Spleen (tissue), 11 donors: ENCODE data around the gene RNF31. TPM values are rescaled to one million over a fixed set of nuclear protein-coding genes. Genes with fewer than 3 reads are reported as not detected.

ENCODE experiments used
- DNase-seq: peaks from one replicate; pipeline ENCODE4 v3.0.0-alpha.2; 2020
- H3K27ac ChIP-seq, 8 donors: fragments of 200-600 bp; sonication (generic) in 7 of 8; 1 replicate in 4 of 8; 2 replicates in 4 of 8; pipeline versions ENCODE4 v1.5.0 to v1.8.0; 2016 to 2021; ENCODE audit warnings: inconsistent platforms in 4 of 8, mild to moderate bottlenecking in 4 of 8, moderate library complexity in 1 of 8
- H3K27me3 ChIP-seq, 7 donors: fragments of 200-600 bp; sonication (generic) in 6 of 7; replicated peaks in 1 of 7; 1 replicate in 4 of 7; 2 replicates in 3 of 7; pipeline versions ENCODE4 v1.5.0 to v1.8.0; 2016 to 2021; ENCODE audit warnings: inconsistent platforms in 3 of 7, mild to moderate bottlenecking in 1 of 7
- H3K36me3 ChIP-seq, 6 donors: fragments of 200-600 bp; sonication (generic) in 5 of 6; 1 replicate in 4 of 6; 2 replicates in 2 of 6; pipeline versions ENCODE4 v1.5.0 to v1.8.0; 2016 to 2021; ENCODE audit warnings: inconsistent platforms in 2 of 6
- H3K4me1 ChIP-seq, 6 donors: fragments of 200-600 bp; sonication (generic) in 5 of 6; 1 replicate in 3 of 6; 2 replicates in 3 of 6; pipeline versions ENCODE4 v1.5.0 to v1.8.0; 2016 to 2021; ENCODE audit warnings: inconsistent platforms in 3 of 6
- H3K4me3 ChIP-seq, 8 donors: fragments of 200-600 bp; sonication (generic) in 7 of 8; 1 replicate in 4 of 8; 2 replicates in 4 of 8; pipeline versions ENCODE4 v1.5.0 to v1.8.0; 2016 to 2021; ENCODE audit warnings: inconsistent platforms in 4 of 8, mild to moderate bottlenecking in 4 of 8, moderate library complexity in 2 of 8
- H3K9me3 ChIP-seq, 8 donors: fragments of 200-600 bp; sonication (generic) in 7 of 8; 1 replicate in 4 of 8; 2 replicates in 4 of 8; pipeline versions ENCODE4 v1.5.0 to v1.8.0; 2016 to 2021; ENCODE audit warnings: inconsistent platforms in 4 of 8
- CTCF ChIP-seq, 11 experiments: fragments of 200-600 bp in 7 of 11; fragments of 450-650 bp in 4 of 11; sonication (generic) in 4 of 11; IDR thresholded peaks in 8 of 11; conservative IDR thresholded peaks in 3 of 11; 1 replicate in 7 of 11; 2 replicates in 4 of 11; pipeline versions ENCODE4 v1.4.0 to v1.8.0; 2016 to 2021; ENCODE audit warnings: antibody characterized with exemption in 11 of 11, inconsistent platforms in 4 of 11, mild to moderate bottlenecking in 1 of 11
- POLR2A ChIP-seq, 3 donors: fragments of 450-650 bp; IDR thresholded peaks; one replicate each; pipeline ENCODE4 v1.5.1; 2017; ENCODE audit warnings: antibody characterized with exemption in 3 of 3, mild to moderate bottlenecking in 1 of 3
- POLR2AphosphoS5 ChIP-seq, 3 donors: sonication (generic); formaldehyde crosslinking; IDR thresholded peaks; one replicate each; pipeline ENCODE4 v1.5.1; 2017; ENCODE audit warnings: antibody characterized with exemption in 3 of 3
- WGBS, 5 donors: extraction: QIAGEN DNeasy Blood & Tissue Kit in 3 of 5; methylation state at CpG; one replicate each; pipeline versions ENCODE4 v1.1.5 to v1.1.7; 2013 to 2018; 5-methylcytosine and 5-hydroxymethylcytosine counted together
- intact Hi-C: fragments of 100-400 bp; cut with DNase I; formaldehyde crosslinking; loops from one replicate; pipeline ENCODE4 v1.15.0; 2023; ENCODE audit warnings: low total_unique reads
- microRNA-seq, 3 donors: library from miRNA; unstranded; fragments of <30 nt; microRNA quantifications; one replicate each; pipeline versions ENCODE4 to v1.1.0, GENCODE V29; 2019 to 2020
- polyA plus RNA-seq, 3 donors: library from polyadenylated mRNA; stranded (reverse); fragments of 200-250 nt; gene quantifications; one replicate each; pipeline ENCODE4 v1.2.1, GENCODE V29; 2013
- small RNA-seq, 4 donors: library from RNA; depleted of rRNA; stranded (forward); fragments of <200 nt; gene quantifications; one replicate each; pipeline ENCODE3, GENCODE V24; 2016
- total RNA-seq, 7 donors: library from RNA; depleted of rRNA in 3 of 7; stranded (reverse); fragments of >200 nt in 3 of 7; fragmentation: NEBNext Ultra II Directional in 4 of 7; extraction: Animal tissue kit (Norgen Biotek cat#: 25700) in 4 of 7; gene quantifications; one replicate each; pipeline versions ENCODE4 v1.1.0 to v1.2.1, GENCODE V29; 2016 to 2021
- donor health status: healthy with polysubstance abuse.
- donor health status: DM: no; HTN: no; CAD: no; lungs with moderate emphysema.
- donor health status: DM: no; HTN: no; CAD: no.
- donor health status: Bipolar disorder and iron deficiency.
- donor health status: healthy.
- donor health status: DM: no; HTN: no; CAD: no.
- donor health status: DM: yes; HTN: yes; CAD: no.

Gene RNF31
- total and polyA plus RNA-seq, 10 donors: 56.5 to 148 (median 103) TPM

DNA sequence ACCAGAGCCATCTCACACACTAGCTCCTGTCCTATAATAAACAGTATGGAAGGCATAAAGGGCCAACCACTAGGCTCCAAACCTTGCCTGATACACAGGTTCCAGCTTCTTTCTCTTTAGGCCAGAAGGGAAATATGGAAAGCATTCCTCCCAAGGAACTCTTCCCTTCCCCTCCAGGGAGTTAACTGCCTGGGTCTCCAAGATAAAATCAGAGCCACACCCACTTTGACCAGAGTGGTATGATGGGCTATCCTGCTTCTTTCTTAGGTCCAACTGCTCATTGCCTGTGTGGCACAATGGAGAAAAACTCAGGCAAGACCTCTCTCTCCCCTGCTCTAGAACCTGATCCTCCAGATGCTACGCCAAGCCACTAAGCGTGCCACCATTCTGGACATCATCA lies 60.3 kb downstream of the RNF31 start:
- H3K36me3 ChIP-seq: peaks cover 5 to 91% (median 58%) of the 10 kb centered on the region in 6 donors
- no peaks in the 10 kb centered on the region for H3K9me3 ChIP-seq
- peak overlapping the region in 1 of 8 donors; percentile 40 for H3K27ac ChIP-seq
- intact Hi-C loops: no loop called here
- H3K4me1 ChIP-seq: peaks cover 6 to 56% (median 19%) of the 10 kb centered on the region in 6 donors
- no peak for DNase-seq
- H3K4me3 ChIP-seq: no peak overlapping the region
- H3K27me3 ChIP-seq: no peaks in the 10 kb centered on the region
- TF ChIP-seq POLR2AphosphoS5 (IDR thresholded peaks at IDR 0.05): no peak
- TF ChIP-seq CTCF (IDR thresholded peaks at IDR 0.05 in 8 of 11, conservative IDR thresholded peaks at IDR 0.05 in 3 of 11): no peak
- no peak for TF ChIP-seq POLR2A (IDR thresholded peaks at IDR 0.05)
- 98 to 100% (median 100%) methylated on average over 2 of the region's 2 CpGs for WGBS, 5 donors

Small RNA genes within 50 kb of the gene (microRNA-seq; reads per million reads assigned to microRNA genes)
- gene MIR7703: 0 reads per million in 3 donors

Small RNA genes within 50 kb of the gene (small RNA-seq; reads per million reads assigned to genes)
- gene AL136295.4 (0 reads per million in 4 donors), gene CHMP4A (0 reads per million in 4 donors), gene IPO4 (0 reads per million in 4 donors), gene IRF9 (0 to 0.21 (median 0) reads per million in 4 donors), gene RNA5SP383 (0.08 to 0.23 (median 0.14) reads per million in 4 donors)

Other genes starting within 250 kb of the RNF31 start
Only the 30 nearest of the 31 such genes appear.
- 10 to 100 TPM; 15.5 to 31.8 (median 23.2) TPM for gene DHRS4, start 193.7 kb upstream of the RNF31 start, total RNA-seq
- gene DHRS4, start 193.7 kb upstream of the RNF31 start, polyA plus RNA-seq: 10 to 100 TPM; 31.6 to 59.9 (median 38.5) TPM
- 10 to 100 TPM in 6 of 7 donors, 1 to 10 TPM in 1; 9.2 to 32.5 (median 19.9) TPM for gene DHRS4L2, start 158.6 kb upstream of the RNF31 start, total RNA-seq
- gene DHRS4L2, start 158.6 kb upstream of the RNF31 start, polyA plus RNA-seq: 10 to 100 TPM; 31.3 to 54.4 (median 42.7) TPM
- 1 to 10 TPM in 6 of 7 donors, under 1 TPM in 1; 0.44 to 3.2 (median 1.5) TPM for gene CARMIL3, start 95.5 kb upstream of the RNF31 start, total RNA-seq
- 1 to 10 TPM in 2 of 3 donors, under 1 TPM in 1; 0.39 to 1.8 (median 1.0) TPM for gene CARMIL3, start 95.5 kb upstream of the RNF31 start, polyA plus RNA-seq
- gene CPNE6, start 75.9 kb upstream of the RNF31 start, total RNA-seq: under 1 TPM in 1 of 7 donors, not detected in 6; 0.13 TPM
- gene CPNE6, start 75.9 kb upstream of the RNF31 start, polyA plus RNA-seq: under 1 TPM in 1 of 3 donors, not detected in 2; 0.03 TPM
- gene PCK2, start 53.2 kb upstream of the RNF31 start, total RNA-seq: 10 to 100 TPM; 31.4 to 52.3 (median 34.9) TPM
- gene PCK2, start 53.2 kb upstream of the RNF31 start, polyA plus RNA-seq: 10 to 100 TPM; 25.3 to 35.7 (median 27.9) TPM
- 100 to 1,000 TPM in 2 of 7 donors, 10 to 100 TPM in 5; 73.8 to 110 (median 80.9) TPM for gene DCAF11, start 32.7 kb upstream of the RNF31 start, total RNA-seq
- gene DCAF11, start 32.7 kb upstream of the RNF31 start, polyA plus RNA-seq: 10 to 100 TPM; 28.7 to 42.5 (median 32.4) TPM
- 1 to 10 TPM; 2.0 to 7.8 (median 4.2) TPM for gene NRL, start 32.5 kb upstream of the RNF31 start, total RNA-seq
- 1 to 10 TPM; 2.7 to 4.7 (median 3.7) TPM for gene NRL, start 32.5 kb upstream of the RNF31 start, polyA plus RNA-seq
- gene FITM1, start 16.8 kb upstream of the RNF31 start, total RNA-seq: 10 to 100 TPM in 2 of 7 donors, 1 to 10 TPM in 5; 3.7 to 12.9 (median 9.0) TPM
- 1 to 10 TPM; 4.6 to 9.6 (median 8.3) TPM for gene FITM1, start 16.8 kb upstream of the RNF31 start, polyA plus RNA-seq
- 100 to 1,000 TPM; 157 to 303 (median 247) TPM for gene PSME1, start 11.3 kb upstream of the RNF31 start, total RNA-seq
- gene PSME1, start 11.3 kb upstream of the RNF31 start, polyA plus RNA-seq: 100 to 1,000 TPM; 349 to 441 (median 364) TPM
- 10 to 100 TPM; 17.7 to 27.3 (median 19.9) TPM for gene EMC9, start 5.9 kb upstream of the RNF31 start, total RNA-seq
- gene EMC9, start 5.9 kb upstream of the RNF31 start, polyA plus RNA-seq: 10 to 100 TPM; 25.4 to 50.6 (median 48.5) TPM
- 100 to 1,000 TPM in 5 of 7 donors, 10 to 100 TPM in 2; 80.0 to 295 (median 189) TPM for gene PSME2, start 888 bp upstream of the RNF31 start, total RNA-seq
- 100 to 1,000 TPM; 337 to 509 (median 433) TPM for gene PSME2, start 888 bp upstream of the RNF31 start, polyA plus RNA-seq
- gene IRF9, start 13.8 kb downstream of the RNF31 start, total RNA-seq: 100 to 1,000 TPM; 122 to 265 (median 218) TPM
- gene IRF9, start 13.8 kb downstream of the RNF31 start, polyA plus RNA-seq: 100 to 1,000 TPM in 2 of 3 donors, 10 to 100 TPM in 1; 85.8 to 166 (median 118) TPM
- gene REC8, start 24.6 kb downstream of the RNF31 start, total RNA-seq: 10 to 100 TPM; 23.5 to 51.6 (median 38.0) TPM
- 10 to 100 TPM; 23.6 to 48.0 (median 43.1) TPM for gene REC8, start 24.6 kb downstream of the RNF31 start, polyA plus RNA-seq
- gene IPO4, start 41.3 kb downstream of the RNF31 start, total RNA-seq: 10 to 100 TPM; 20.0 to 49.7 (median 29.9) TPM
- 10 to 100 TPM; 10.0 to 14.7 (median 10.4) TPM for gene IPO4, start 41.3 kb downstream of the RNF31 start, polyA plus RNA-seq
- 10 to 100 TPM; 30.4 to 53.6 (median 37.3) TPM for gene TM9SF1, start 47.9 kb downstream of the RNF31 start, total RNA-seq
- gene TM9SF1, start 47.9 kb downstream of the RNF31 start, polyA plus RNA-seq: 10 to 100 TPM in 1 of 3 donors, 1 to 10 TPM in 2; 4.7 to 12.7 (median 7.9) TPM
- gene TSSK4, start 58.2 kb downstream of the RNF31 start, total RNA-seq: 1 to 10 TPM in 1 of 7 donors, under 1 TPM in 4, not detected in 2; 0.44 to 1.4 (median 0.61) TPM
- gene TSSK4, start 58.2 kb downstream of the RNF31 start, polyA plus RNA-seq: not detected
- gene CHMP4A, start 66.0 kb downstream of the RNF31 start, total RNA-seq: 10 to 100 TPM; 53.3 to 71.7 (median 61.9) TPM
- gene CHMP4A, start 66.0 kb downstream of the RNF31 start, polyA plus RNA-seq: 100 to 1,000 TPM; 106 to 149 (median 132) TPM
- gene MDP1, start 68.6 kb downstream of the RNF31 start, total RNA-seq: 10 to 100 TPM; 11.0 to 25.5 (median 17.6) TPM
- 10 to 100 TPM; 30.2 to 39.6 (median 33.6) TPM for gene MDP1, start 68.6 kb downstream of the RNF31 start, polyA plus RNA-seq
- 100 to 1,000 TPM in 6 of 7 donors, 10 to 100 TPM in 1; 98.6 to 137 (median 122) TPM for gene NEDD8, start 84.9 kb downstream of the RNF31 start, total RNA-seq
- gene NEDD8, start 84.9 kb downstream of the RNF31 start, polyA plus RNA-seq: 100 to 1,000 TPM; 164 to 237 (median 228) TPM
- gene GMPR2, start 85.4 kb downstream of the RNF31 start, total RNA-seq: 10 to 100 TPM; 57.0 to 85.6 (median 82.6) TPM
- 10 to 100 TPM; 42.2 to 57.9 (median 50.3) TPM for gene GMPR2, start 85.4 kb downstream of the RNF31 start, polyA plus RNA-seq
- 100 to 1,000 TPM in 3 of 7 donors, 10 to 100 TPM in 4; 61.8 to 121 (median 99.5) TPM for gene TINF2, start 95.1 kb downstream of the RNF31 start, total RNA-seq
- gene TINF2, start 95.1 kb downstream of the RNF31 start, polyA plus RNA-seq: 10 to 100 TPM; 55.7 to 60.8 (median 57.4) TPM
- gene TGM1, start 115.7 kb downstream of the RNF31 start, total RNA-seq: 1 to 10 TPM; 1.4 to 4.8 (median 2.8) TPM
- gene TGM1, start 115.7 kb downstream of the RNF31 start, polyA plus RNA-seq: 1 to 10 TPM; 1.7 to 3.5 (median 2.3) TPM
- gene RABGGTA, start 124.1 kb downstream of the RNF31 start, total RNA-seq: 10 to 100 TPM; 41.7 to 63.0 (median 48.6) TPM
- gene RABGGTA, start 124.1 kb downstream of the RNF31 start, polyA plus RNA-seq: 10 to 100 TPM; 22.5 to 46.7 (median 41.4) TPM
- gene DHRS1, start 152.3 kb downstream of the RNF31 start, total RNA-seq: 10 to 100 TPM; 29.9 to 56.1 (median 34.0) TPM
- gene DHRS1, start 152.3 kb downstream of the RNF31 start, polyA plus RNA-seq: 10 to 100 TPM; 22.0 to 38.2 (median 30.3) TPM
- gene NOP9, start 152.4 kb downstream of the RNF31 start, total RNA-seq: 10 to 100 TPM; 16.8 to 26.9 (median 22.9) TPM
- 10 to 100 TPM in 1 of 3 donors, 1 to 10 TPM in 2; 4.5 to 12.1 (median 5.2) TPM for gene NOP9, start 152.4 kb downstream of the RNF31 start, polyA plus RNA-seq
- 100 to 1,000 TPM in 2 of 7 donors, 10 to 100 TPM in 5; 54.0 to 145 (median 88.8) TPM for gene CIDEB, start 160.5 kb downstream of the RNF31 start, total RNA-seq
- 10 to 100 TPM; 31.0 to 33.6 (median 31.4) TPM for gene CIDEB, start 160.5 kb downstream of the RNF31 start, polyA plus RNA-seq
- 10 to 100 TPM in 6 of 7 donors, 1 to 10 TPM in 1; 9.2 to 32.3 (median 18.1) TPM for gene LTB4R2, start 162.6 kb downstream of the RNF31 start, total RNA-seq
- 1 to 10 TPM in 2 of 3 donors, under 1 TPM in 1; 0.83 to 4.0 (median 1.3) TPM for gene LTB4R2, start 162.6 kb downstream of the RNF31 start, polyA plus RNA-seq
- 10 to 100 TPM; 20.9 to 50.4 (median 35.8) TPM for gene LTB4R, start 164.0 kb downstream of the RNF31 start, total RNA-seq
- gene LTB4R, start 164.0 kb downstream of the RNF31 start, polyA plus RNA-seq: 10 to 100 TPM; 13.9 to 28.6 (median 28.6) TPM
- 100 to 1,000 TPM in 1 of 7 donors, 10 to 100 TPM in 6; 34.4 to 114 (median 68.7) TPM for gene ADCY4, start 187.6 kb downstream of the RNF31 start, total RNA-seq
- gene ADCY4, start 187.6 kb downstream of the RNF31 start, polyA plus RNA-seq: 10 to 100 TPM; 13.0 to 53.5 (median 34.0) TPM
- 10 to 100 TPM; 24.8 to 42.4 (median 32.6) TPM for gene RIPK3, start 192.5 kb downstream of the RNF31 start, total RNA-seq
- gene RIPK3, start 192.5 kb downstream of the RNF31 start, polyA plus RNA-seq: 10 to 100 TPM; 14.0 to 18.4 (median 14.7) TPM